Measurements from ENCODE around the gene RELT.

DNA sequence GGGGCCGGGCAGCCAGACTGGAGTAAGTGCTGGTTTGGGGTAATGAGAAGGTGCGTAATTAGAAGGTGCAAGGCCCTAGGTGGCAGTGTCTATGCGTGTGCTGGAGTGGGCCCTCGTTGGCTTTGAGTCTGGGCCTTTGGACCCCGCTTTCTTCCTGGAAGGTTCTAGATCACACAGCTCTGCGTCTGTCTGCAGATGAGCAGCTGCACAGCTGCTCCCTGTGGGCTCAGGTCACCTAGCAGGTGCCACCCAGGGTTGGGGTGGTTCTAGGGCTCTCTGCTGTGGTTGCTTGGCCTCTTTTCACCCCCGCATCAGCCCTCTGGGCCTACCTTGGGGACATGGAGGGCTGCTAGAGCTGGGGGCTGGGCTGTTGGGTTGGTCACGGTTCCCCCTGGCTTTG, 10.3 kb downstream of the RELT start:
- no peak for TF ChIP-seq POLR2A (IDR thresholded peaks at IDR 0.05)
- TF ChIP-seq, protein P1, sequence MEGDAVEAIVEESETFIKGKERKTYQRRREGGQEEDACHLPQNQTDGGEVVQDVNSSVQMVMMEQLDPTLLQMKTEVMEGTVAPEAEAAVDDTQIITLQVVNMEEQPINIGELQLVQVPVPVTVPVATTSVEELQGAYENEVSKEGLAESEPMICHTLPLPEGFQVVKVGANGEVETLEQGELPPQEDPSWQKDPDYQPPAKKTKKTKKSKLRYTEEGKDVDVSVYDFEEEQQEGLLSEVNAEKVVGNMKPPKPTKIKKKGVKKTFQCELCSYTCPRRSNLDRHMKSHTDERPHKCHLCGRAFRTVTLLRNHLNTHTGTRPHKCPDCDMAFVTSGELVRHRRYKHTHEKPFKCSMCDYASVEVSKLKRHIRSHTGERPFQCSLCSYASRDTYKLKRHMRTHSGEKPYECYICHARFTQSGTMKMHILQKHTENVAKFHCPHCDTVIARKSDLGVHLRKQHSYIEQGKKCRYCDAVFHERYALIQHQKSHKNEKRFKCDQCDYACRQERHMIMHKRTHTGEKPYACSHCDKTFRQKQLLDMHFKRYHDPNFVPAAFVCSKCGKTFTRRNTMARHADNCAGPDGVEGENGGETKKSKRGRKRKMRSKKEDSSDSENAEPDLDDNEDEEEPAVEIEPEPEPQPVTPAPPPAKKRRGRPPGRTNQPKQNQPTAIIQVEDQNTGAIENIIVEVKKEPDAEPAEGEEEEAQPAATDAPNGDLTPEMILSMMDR (IDR thresholded peaks at IDR 0.05): no peak
- no peak for TF ChIP-seq EP300 (IDR thresholded peaks at IDR 0.05)
- no peak for TF ChIP-seq POLR2AphosphoS5 (IDR thresholded peaks at IDR 0.05)

All from upper lobe of left lung (tissue), 4 donors.